ENCODE results near the gene CLCN7.

DNA sequence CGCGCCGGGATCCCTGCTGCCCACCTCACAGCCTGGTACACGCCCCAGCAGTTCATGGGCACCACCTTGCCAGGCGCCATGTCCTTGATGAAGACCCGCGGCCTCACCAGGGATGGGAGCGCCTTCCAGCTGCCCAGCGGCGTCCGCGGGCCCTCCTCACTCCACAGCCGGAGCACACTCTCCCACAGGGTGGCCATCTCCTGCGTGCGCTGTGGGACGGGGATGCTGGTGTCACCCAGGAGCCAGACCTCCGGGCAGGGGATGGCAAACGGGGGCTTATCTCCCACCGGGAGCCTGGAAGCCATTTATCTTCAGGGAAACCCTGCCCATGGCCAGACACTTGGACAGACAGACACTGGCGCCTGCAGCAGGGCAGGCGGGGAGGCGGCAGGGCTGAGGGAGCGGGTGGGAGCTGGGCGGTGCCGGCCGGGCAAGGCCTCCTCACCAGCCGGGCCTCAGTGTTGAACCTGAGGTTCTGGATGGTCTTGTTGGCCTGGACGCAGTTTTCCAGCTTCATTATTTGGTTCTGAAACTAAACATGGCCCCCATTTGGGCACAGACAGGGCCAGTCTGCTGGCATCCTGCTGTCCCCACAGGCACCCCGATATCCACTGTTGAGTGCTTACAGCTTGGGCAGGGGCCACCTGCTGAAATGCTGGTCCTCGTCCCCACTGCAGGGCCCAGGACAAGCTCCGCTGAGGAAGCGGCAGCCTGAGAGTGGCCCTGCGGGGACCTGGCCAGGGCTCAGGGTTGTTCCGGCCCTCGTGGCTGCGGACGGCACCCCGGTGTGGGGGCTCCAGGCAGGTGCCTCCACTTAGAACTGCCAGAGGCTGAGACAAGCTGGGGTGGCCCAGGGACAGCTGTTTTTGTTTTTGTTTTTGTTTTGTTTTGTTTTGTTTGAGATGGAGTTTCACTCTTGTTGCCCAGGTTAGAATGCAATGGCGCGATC, 39.9 kb downstream of the CLCN7 start:
- no peak for TF ChIP-seq EZH2phosphoT487 (IDR thresholded peaks at IDR 0.05; ENCODE audit: low read depth)
- TF ChIP-seq, protein P1, sequence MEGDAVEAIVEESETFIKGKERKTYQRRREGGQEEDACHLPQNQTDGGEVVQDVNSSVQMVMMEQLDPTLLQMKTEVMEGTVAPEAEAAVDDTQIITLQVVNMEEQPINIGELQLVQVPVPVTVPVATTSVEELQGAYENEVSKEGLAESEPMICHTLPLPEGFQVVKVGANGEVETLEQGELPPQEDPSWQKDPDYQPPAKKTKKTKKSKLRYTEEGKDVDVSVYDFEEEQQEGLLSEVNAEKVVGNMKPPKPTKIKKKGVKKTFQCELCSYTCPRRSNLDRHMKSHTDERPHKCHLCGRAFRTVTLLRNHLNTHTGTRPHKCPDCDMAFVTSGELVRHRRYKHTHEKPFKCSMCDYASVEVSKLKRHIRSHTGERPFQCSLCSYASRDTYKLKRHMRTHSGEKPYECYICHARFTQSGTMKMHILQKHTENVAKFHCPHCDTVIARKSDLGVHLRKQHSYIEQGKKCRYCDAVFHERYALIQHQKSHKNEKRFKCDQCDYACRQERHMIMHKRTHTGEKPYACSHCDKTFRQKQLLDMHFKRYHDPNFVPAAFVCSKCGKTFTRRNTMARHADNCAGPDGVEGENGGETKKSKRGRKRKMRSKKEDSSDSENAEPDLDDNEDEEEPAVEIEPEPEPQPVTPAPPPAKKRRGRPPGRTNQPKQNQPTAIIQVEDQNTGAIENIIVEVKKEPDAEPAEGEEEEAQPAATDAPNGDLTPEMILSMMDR (IDR thresholded peaks at IDR 0.05; ENCODE audit: low read depth, low read length) = no peak

Measured in OCI-LY3 (cell line).